Subcutaneous adipose tissue (tissue), 4 donors: ENCODE data around the gene FKBP2. TPM values are rescaled to one million over a fixed set of nuclear protein-coding genes. Genes with fewer than 3 reads are reported as not detected.

Experiments used
- total RNA-seq, 4 donors: library from RNA; depleted of rRNA; stranded (reverse); fragments of >200 nt; gene quantifications; one replicate each; pipeline ENCODE4 v1.1.0, GENCODE V29; 2016
- TF ChIP-seq, protein P1 (sequence below): fragments of 450-650 bp; IDR thresholded peaks from one replicate; pipeline ENCODE4 v1.5.1; 2016; ENCODE audit warnings: low read depth, mild to moderate bottlenecking, control low read depth, antibody characterized with exemption, moderate library complexity

FKBP2 gene
- total RNA-seq, 4 donors from 2014 or later = 32.0 to 40.9 (median 36.7) TPM

DNA sequence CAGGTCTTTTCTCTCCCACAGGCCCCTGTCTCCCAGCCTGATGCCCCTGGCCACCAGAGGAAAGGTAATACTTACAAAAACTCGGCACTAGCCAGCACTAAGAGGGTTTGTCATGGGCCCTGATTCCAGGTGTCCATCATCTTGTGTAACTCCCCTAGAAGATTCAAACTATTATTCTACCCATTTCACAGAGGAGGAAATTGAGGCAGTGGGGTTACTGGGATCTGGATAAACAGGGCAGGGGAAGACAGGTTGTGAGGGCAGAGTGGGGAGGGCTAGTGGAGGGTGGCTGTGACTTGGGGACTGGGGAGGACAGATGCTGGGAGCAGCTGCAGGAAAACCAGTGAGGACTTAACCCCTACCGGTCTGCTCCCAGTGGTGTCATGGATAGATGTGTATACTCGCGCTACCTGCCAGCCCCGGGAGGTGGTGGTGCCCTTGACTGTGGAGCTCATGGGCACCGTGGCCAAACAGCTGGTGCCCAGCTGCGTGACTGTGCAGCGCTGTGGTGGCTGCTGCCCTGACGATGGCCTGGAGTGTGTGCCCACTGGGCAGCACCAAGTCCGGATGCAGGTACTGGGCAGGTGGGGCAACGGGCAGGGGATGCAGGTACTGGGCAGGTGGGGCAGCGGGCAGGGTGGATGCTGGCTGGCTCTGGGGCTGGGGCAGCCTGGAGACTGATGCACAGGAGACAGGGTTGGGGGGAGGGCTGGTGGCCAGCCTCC is 5.3 kb upstream of the FKBP2 start:
- TF ChIP-seq, protein P1, sequence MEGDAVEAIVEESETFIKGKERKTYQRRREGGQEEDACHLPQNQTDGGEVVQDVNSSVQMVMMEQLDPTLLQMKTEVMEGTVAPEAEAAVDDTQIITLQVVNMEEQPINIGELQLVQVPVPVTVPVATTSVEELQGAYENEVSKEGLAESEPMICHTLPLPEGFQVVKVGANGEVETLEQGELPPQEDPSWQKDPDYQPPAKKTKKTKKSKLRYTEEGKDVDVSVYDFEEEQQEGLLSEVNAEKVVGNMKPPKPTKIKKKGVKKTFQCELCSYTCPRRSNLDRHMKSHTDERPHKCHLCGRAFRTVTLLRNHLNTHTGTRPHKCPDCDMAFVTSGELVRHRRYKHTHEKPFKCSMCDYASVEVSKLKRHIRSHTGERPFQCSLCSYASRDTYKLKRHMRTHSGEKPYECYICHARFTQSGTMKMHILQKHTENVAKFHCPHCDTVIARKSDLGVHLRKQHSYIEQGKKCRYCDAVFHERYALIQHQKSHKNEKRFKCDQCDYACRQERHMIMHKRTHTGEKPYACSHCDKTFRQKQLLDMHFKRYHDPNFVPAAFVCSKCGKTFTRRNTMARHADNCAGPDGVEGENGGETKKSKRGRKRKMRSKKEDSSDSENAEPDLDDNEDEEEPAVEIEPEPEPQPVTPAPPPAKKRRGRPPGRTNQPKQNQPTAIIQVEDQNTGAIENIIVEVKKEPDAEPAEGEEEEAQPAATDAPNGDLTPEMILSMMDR = no peak

DNA sequence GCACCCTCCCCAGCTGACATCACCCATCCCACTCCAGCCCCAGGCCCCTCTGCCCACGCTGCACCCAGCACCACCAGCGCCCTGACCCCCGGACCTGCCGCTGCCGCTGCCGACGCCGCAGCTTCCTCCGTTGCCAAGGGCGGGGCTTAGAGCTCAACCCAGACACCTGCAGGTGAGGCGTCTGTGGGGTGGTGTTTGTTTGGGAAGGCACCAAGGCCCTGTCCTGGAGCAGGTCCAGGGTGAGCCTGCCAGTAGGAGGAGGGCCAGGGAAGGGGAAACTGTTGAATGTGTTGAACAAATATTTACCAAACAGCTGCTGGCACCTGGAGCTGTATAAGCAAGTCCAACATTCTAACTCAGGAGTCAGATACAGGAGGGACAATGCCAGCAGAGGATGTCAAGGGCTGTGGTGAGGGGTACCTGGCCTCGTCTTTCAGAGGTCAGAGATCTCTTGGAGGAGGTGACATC is 3.4 kb upstream of the FKBP2 start:
- TF ChIP-seq, protein P1 = no peak

DNA sequence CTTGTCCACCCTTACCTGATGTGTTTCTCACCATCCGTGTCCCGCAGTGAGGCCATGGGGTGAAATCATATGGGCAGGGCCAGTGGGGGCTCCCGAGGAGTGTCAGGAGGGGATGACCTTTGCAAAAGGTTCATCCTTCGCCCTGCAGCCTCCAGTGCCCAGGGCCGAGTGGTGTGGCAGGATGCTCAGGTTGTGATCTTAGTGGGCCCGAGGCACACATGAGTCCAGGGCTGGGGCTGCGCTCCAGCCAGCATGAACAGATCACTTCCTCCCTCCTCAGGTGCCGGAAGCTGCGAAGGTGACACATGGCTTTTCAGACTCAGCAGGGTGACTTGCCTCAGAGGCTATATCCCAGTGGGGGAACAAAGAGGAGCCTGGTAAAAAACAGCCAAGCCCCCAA is 2.8 kb upstream of the FKBP2 start:
- TF ChIP-seq, protein P1 = no peak

DNA sequence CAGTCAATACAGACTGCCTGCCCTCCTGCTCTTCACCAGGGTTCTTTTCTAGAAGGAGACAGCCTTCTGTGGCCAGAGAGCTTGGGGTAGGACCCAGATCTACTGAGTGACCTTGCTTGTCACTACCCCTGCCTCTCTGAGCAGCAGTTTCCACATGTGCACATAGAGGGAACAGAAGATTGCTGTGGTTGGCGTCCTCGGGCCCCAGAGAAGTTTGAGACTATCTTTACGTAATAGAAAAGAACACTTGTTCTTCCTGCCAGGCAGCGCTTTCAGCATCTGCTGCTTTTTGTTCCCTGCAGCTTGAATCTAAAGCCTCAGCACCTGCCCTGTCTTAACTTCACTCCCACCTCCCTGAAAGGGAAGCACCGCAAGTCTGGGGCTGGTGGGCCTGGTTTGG is 1.9 kb upstream of the FKBP2 start:
- TF ChIP-seq, protein P1 = no peak

DNA sequence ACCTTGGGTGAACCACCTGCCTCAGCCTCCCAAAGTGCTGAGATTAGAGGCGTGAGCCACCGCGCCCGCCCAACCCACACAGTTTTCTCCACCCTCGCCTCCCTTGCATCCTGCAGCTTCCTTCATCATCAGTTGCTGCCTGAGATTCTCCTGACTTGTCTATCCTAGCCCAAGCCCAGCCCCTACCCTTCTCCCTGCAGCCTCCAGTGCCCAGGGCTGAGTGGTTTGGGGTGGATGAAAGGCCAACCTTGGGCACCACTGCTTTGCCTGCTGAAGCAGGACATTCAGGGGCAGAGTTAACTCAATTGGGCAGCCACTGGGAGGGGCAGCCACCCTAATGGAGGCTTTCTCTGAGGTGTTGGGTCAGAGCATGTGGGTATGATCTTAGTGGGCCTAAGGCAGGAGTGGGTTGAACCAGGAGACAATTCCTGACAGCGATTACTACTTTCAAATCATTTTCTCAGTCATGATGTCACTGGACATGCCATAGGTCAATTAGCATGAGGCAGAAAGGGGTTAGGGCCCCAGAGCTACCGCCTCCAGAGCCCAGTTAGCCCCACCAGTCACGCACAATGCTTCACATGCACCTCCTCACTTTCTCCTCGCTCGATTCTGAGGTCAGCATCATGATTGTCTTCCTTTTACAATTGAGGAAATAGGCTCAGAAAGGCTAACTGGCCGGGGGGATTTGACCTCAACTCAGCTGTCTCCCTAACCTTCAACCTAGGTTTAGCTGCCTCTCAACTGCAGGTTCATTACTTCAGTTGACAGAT is 1.0 kb upstream of the FKBP2 start:
- TF ChIP-seq, protein P1 = no peak

DNA sequence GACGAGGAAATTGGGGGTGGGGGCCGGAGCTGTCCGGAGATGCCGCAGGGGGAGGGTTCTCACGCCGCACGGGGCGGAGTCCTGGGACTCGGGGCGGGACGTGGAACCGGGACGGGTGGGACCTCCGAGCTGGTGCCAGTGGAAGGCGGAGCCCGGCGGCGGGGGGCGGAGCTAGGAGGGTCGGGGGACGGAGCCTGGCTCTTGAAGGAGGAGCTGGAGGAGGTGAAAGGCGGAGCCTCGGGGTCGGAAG is 271 bp downstream of the FKBP2 start:
- TF ChIP-seq, protein P1 = no peak

DNA sequence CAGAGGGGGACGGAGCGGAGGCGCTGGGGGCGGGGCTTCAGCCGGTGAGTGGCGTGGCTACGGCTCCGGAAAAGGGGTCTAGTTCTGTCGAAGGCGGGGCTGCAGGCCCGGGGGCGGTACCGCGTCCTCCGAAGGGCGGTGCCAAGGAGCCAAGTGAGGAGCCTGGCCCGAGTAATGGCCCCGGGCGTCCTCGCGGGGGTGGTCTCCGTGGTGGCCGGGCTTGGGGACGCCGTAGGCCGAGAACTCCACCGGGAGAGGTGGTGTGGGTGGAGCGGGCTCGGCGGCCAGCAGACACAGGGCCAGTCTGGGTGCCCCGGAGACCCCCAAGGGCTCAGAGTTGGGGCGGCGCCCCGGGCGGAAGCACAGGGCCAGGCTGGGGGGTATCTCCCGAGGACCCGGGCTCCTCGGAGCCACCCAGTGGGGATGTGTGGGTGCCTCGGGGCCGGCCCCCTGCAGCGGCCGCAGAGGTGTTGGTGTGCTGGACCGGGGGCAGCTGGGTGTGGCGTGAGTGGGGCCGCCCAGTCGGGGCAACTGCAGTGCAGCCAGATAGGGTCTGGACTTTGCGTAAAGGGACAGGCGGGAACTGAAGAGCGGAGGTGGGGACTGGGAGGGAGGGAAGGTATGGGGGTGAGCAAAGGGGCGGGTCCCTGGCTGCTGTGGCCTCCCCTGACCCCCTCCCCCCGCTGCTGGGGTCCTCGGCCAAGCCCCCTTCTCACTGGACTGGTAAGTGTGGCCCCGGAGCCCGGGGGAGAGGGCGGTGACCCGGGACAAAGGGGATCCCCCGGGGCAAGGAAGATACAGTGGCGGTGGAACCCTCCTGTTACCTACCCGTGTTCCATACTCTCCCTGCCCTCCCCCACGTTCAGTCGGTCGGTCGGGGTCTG is 838 bp downstream of the FKBP2 start:
- TF ChIP-seq, protein P1 = no peak
